Rectal smooth muscle tissue (tissue), 1 donor: ENCODE data around the gene NLRP3.
"Not testable (repeated sequence)": the region's sequence is repeated elsewhere in the genome, so short reads cannot be mapped to it uniquely, and the experiment has no call there.

ENCODE experiments used
- H3K27ac ChIP-seq: one replicate; pipeline ENCODE4 v1.7.0; 2013; ENCODE audit warnings: low read depth, low read length, inconsistent platforms
- H3K27me3 ChIP-seq: one replicate; pipeline ENCODE4 v1.7.0; 2013; ENCODE audit warnings: low read length; ENCODE audit not compliant: control insufficient read depth, insufficient read depth
- H3K36me3 ChIP-seq: one replicate; pipeline ENCODE4 v1.7.0; 2013; ENCODE audit warnings: low read length; ENCODE audit not compliant: control insufficient read depth, insufficient read depth
- H3K4me1 ChIP-seq: one replicate; pipeline ENCODE4 v1.7.0; 2013; ENCODE audit warnings: low read length; ENCODE audit not compliant: control insufficient read depth, insufficient read depth
- H3K4me3 ChIP-seq: one replicate; pipeline ENCODE4 v1.7.0; 2013; ENCODE audit warnings: low read length
- H3K9ac ChIP-seq: one replicate; pipeline ENCODE4 v1.7.0; 2013; ENCODE audit warnings: low read length

The NLRP3 gene

GRCh38 chr1:247468481-247469140 is 52.6 kb downstream of the NLRP3 start:
- Histone ChIP-seq H3K36me3 (no peaks in the 10 kb centered on the region), H3K27me3 (no peaks in the 10 kb centered on the region), H3K9ac (no peak overlapping the region), H3K4me1 (no peaks in the 10 kb centered on the region), H3K4me3 (no peak overlapping the region), H3K27ac (no peak overlapping the region)

GRCh38 chr1:247469141-247469535 is 53.2 kb downstream of the NLRP3 start:
- H3K36me3 ChIP-seq: no peaks in the 10 kb centered on the region
- no peak overlapping the region for H3K9ac ChIP-seq
- no peaks in the 10 kb centered on the region for H3K4me1 ChIP-seq
- H3K4me3 ChIP-seq: no peak overlapping the region
- H3K27me3 ChIP-seq: no peaks in the 10 kb centered on the region
- H3K27ac ChIP-seq: no peak overlapping the region

- not testable (repeated sequence) for H3K9ac ChIP-seq, H3K27ac ChIP-seq, H3K27me3 ChIP-seq, H3K36me3 ChIP-seq, H3K4me1 ChIP-seq, H3K4me3 ChIP-seq
Measured at GRCh38 chr1:247470942-247471429, 55.0 kb downstream of the NLRP3 start.

- no peak overlapping the region for H3K27ac ChIP-seq
- no peaks in the 10 kb centered on the region for H3K27me3 ChIP-seq
- H3K36me3 ChIP-seq: no peaks in the 10 kb centered on the region
- no peaks in the 10 kb centered on the region for H3K4me1 ChIP-seq
- no peak overlapping the region for H3K4me3 ChIP-seq
- H3K9ac ChIP-seq: no peak overlapping the region
Measured at GRCh38 chr1:247471445-247472016, 55.6 kb downstream of the NLRP3 start.

GRCh38 chr1:247472035-247472434 is 56.1 kb downstream of the NLRP3 start:
- Histone ChIP-seq H3K36me3 (no peaks in the 10 kb centered on the region), H3K4me1 (no peaks in the 10 kb centered on the region), H3K9ac (no peak overlapping the region), H3K4me3 (no peak overlapping the region), H3K27me3 (no peaks in the 10 kb centered on the region), H3K27ac (no peak overlapping the region)

- Histone ChIP-seq H3K4me1 (no peaks in the 10 kb centered on the region), H3K27ac (no peak overlapping the region), H3K36me3 (no peaks in the 10 kb centered on the region), H3K27me3 (no peaks in the 10 kb centered on the region), H3K4me3 (no peak overlapping the region), H3K9ac (no peak overlapping the region)
Measured at GRCh38 chr1:247474367-247474766, 58.4 kb downstream of the NLRP3 start.

GRCh38 chr1:247475793-247476192 is 59.8 kb downstream of the NLRP3 start:
- no peak overlapping the region for H3K9ac ChIP-seq
- no peak overlapping the region for H3K27ac ChIP-seq
- no peak overlapping the region for H3K4me3 ChIP-seq
- H3K27me3 ChIP-seq: no peaks in the 10 kb centered on the region
- H3K4me1 ChIP-seq: no peaks in the 10 kb centered on the region
- H3K36me3 ChIP-seq: no peaks in the 10 kb centered on the region

- H3K4me1 ChIP-seq, H3K27ac ChIP-seq, H3K9ac ChIP-seq, H3K36me3 ChIP-seq, H3K4me3 ChIP-seq, H3K27me3 ChIP-seq: not testable (repeated sequence)
Measured at GRCh38 chr1:247476328-247477058, 60.5 kb downstream of the NLRP3 start.

GRCh38 chr1:247482747-247483146 is 66.8 kb downstream of the NLRP3 start:
- Histone ChIP-seq H3K9ac (no peak overlapping the region), H3K27ac (no peak overlapping the region), H3K27me3 (no peaks in the 10 kb centered on the region), H3K4me1 (no peaks in the 10 kb centered on the region), H3K36me3 (no peaks in the 10 kb centered on the region), H3K4me3 (no peak overlapping the region)

GRCh38 chr1:247487057-247487456 is 71.1 kb downstream of the NLRP3 start:
- Histone ChIP-seq H3K36me3 (no peaks in the 10 kb centered on the region), H3K4me1 (no peaks in the 10 kb centered on the region), H3K9ac (no peak overlapping the region), H3K4me3 (no peak overlapping the region), H3K27me3 (no peaks in the 10 kb centered on the region), H3K27ac (no peak overlapping the region)

- Histone ChIP-seq H3K27ac (no peak overlapping the region), H3K27me3 (no peaks in the 10 kb centered on the region), H3K9ac (no peak overlapping the region), H3K4me3 (no peak overlapping the region), H3K4me1 (no peaks in the 10 kb centered on the region), H3K36me3 (no peaks in the 10 kb centered on the region)
Measured at GRCh38 chr1:247491328-247491727, 75.4 kb downstream of the NLRP3 start.

- no peak overlapping the region for H3K9ac ChIP-seq
- H3K27ac ChIP-seq: no peak overlapping the region
- no peaks in the 10 kb centered on the region for H3K36me3 ChIP-seq
- no peaks in the 10 kb centered on the region for H3K27me3 ChIP-seq
- no peak overlapping the region for H3K4me3 ChIP-seq
- H3K4me1 ChIP-seq: no peaks in the 10 kb centered on the region
Measured at GRCh38 chr1:247493106-247493505, 77.1 kb downstream of the NLRP3 start.
